ENCODE measurements around the gene ISG20.
A peak's percentile ranks its signal among the peaks of the same experiment; 100 is the strongest.

ISG20 gene

DNA sequence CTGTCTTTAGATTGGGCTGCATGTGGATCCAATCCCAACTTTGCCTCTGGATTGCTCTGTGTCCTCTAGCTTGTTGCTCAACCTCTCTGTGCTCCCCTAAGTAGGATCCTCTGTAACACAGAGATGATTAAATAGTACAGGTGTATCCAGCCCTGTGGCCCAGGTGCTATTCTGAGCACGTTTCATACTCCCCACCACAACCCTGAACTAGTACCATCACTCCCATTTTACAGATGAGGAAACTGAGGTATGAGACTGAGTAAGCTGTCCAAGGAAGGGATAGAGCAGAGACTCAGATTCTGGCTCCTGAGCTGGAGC is 7.2 kb downstream of the ISG20 start:
- DNase-seq (ENCODE audit: low read depth) = no peak
- H3K4me3 ChIP-seq (ENCODE audit: control insufficient read depth, low read depth, low read length) = no peak overlapping the region
- TF ChIP-seq, protein P1, sequence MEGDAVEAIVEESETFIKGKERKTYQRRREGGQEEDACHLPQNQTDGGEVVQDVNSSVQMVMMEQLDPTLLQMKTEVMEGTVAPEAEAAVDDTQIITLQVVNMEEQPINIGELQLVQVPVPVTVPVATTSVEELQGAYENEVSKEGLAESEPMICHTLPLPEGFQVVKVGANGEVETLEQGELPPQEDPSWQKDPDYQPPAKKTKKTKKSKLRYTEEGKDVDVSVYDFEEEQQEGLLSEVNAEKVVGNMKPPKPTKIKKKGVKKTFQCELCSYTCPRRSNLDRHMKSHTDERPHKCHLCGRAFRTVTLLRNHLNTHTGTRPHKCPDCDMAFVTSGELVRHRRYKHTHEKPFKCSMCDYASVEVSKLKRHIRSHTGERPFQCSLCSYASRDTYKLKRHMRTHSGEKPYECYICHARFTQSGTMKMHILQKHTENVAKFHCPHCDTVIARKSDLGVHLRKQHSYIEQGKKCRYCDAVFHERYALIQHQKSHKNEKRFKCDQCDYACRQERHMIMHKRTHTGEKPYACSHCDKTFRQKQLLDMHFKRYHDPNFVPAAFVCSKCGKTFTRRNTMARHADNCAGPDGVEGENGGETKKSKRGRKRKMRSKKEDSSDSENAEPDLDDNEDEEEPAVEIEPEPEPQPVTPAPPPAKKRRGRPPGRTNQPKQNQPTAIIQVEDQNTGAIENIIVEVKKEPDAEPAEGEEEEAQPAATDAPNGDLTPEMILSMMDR (IDR thresholded peaks at IDR 0.05; ENCODE audit: control insufficient read depth, insufficient read depth, low read depth, low read length, missing control alignments) = no peak

DNA sequence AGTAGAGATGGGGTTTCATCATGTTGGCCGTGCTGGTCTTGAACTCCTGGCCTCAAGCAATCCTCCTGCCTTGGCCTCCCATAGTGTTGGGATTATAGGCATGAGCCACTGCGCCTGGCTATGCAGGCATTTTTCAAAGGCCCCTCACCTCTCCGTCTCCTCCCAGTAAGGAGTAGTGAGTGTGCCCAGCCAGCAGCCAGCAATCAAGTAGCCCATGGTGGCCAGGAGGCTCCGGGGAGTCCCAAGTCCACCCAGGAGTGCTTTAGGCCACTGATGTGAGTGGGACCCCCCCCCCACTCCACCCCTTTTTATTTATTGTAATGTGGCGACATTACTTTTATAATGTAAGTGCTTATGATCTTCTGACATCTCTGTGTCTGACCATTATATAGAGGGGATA is 8.1 kb downstream of the ISG20 start:
- DNase-seq (ENCODE audit: low read depth) = no peak
- no peak overlapping the region for H3K4me3 ChIP-seq (ENCODE audit: control insufficient read depth, low read depth, low read length)
- TF ChIP-seq, protein P1 (IDR thresholded peaks at IDR 0.05; ENCODE audit: control insufficient read depth, insufficient read depth, low read depth, low read length, missing control alignments) = no peak

DNA sequence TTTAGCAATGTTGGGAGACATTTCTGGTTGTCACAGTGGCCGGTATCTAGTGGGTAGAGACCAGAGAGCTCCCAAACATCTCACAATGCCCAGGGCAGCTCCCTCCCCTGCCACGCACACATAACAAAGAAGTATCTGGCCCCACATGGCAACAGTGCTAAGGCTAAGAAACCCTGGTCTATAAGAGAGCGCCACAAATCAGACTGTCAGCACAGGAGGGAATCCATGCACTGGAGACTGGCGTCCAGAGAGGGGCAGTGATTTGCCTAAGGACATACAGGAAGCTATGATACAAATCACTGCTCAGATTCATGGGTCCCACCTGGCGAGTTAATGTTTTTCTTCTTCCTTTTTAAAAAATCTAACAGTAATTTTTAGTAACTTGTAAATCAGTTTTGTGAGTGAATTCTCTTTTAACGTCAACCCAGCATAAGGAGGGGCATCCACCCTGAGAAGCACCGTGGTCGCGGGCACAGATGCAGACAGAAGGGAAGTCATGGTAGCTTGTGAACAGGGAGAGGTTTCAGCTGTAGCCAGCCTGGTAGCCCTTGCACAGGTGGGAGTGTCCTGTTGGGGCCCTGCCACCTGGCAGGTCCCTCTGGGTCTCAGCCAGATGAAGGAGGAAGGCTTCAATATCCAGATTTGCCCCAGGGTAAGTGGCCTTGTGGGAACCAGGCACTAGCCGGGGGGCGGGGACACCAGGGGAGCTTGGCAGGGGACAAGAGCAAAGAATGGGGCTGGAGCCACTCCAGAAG is 8.7 kb downstream of the ISG20 start:
- DNase-seq (ENCODE audit: low read depth) = no peak
- no peak overlapping the region for H3K4me3 ChIP-seq (ENCODE audit: control insufficient read depth, low read depth, low read length)
- TF ChIP-seq, protein P1 (IDR thresholded peaks at IDR 0.05; ENCODE audit: control insufficient read depth, insufficient read depth, low read depth, low read length, missing control alignments) = no peak

DNA sequence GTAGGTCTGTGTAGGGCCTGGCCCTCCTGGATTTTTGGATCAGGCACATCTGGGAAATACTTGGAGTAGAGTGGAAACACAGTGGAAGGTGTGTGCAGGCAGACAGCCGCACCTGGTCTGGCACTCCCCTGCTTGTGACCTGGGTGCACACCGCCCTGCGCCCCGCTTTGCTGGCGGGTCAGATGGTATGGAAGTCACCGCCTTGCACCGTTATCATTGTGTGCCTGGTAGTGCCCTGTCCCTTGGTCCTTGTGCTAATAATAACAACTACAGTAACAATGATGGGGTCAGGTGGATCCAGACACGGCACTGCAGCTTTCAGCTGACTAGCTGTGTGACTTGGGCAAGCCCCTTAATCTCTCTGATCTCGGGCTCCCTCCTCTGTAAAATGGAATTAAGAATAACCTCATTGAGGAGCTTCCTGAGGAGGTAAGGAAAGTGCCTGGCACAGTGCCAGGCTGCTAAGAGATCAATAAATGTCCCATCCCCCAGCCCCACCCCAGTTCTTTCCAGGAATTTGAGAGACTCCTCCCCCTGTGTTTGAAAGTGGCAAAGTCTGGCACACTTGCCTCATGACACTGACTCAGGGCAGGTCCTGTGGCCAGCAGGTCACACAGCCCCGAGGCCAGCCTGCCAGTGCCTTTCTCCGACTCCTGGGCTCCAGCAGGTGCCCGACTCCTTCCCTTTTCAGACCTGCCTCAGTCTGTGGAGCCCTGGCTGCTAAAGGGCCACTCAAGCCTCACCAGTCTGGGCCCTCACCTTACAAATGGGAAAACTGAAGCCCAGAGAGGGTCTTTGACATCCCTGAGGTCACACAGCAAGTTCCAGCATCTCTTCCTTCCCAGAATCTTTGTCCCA is 9.8 kb downstream of the ISG20 start:
- TF ChIP-seq, protein P1 (IDR thresholded peaks at IDR 0.05; ENCODE audit: control insufficient read depth, insufficient read depth, low read depth, low read length, missing control alignments) = no peak
- DNase-seq (ENCODE audit: low read depth) = no peak
- no peak overlapping the region for H3K4me3 ChIP-seq (ENCODE audit: control insufficient read depth, low read depth, low read length)

DNA sequence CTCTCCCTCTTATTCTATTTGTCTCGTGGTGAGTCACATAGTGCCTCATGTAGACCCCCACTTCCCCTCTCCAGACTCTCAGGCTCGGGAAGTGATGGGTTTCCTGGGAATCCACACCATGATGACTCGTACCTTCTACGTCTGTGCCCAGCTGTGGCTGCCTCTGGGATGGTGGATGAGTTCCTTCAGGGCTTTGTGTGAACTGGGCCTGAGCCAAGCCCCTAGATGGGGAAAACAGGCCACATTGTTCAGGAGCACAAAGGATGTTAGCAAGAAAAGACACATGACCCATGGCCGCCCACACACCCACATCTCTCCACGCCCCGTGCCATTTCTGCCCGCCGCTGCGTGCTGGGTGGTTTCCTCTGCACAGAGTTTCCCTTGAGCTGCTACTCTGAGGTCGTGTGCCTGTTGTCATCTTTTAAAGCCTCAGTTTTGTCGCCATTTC is 10.5 kb downstream of the ISG20 start:
- TF ChIP-seq, protein P1 (IDR thresholded peaks at IDR 0.05; ENCODE audit: control insufficient read depth, insufficient read depth, low read depth, low read length, missing control alignments) = no peak
- peak; percentile 46 for DNase-seq (ENCODE audit: low read depth)
- H3K4me3 ChIP-seq (ENCODE audit: control insufficient read depth, low read depth, low read length) = no peak overlapping the region

DNA sequence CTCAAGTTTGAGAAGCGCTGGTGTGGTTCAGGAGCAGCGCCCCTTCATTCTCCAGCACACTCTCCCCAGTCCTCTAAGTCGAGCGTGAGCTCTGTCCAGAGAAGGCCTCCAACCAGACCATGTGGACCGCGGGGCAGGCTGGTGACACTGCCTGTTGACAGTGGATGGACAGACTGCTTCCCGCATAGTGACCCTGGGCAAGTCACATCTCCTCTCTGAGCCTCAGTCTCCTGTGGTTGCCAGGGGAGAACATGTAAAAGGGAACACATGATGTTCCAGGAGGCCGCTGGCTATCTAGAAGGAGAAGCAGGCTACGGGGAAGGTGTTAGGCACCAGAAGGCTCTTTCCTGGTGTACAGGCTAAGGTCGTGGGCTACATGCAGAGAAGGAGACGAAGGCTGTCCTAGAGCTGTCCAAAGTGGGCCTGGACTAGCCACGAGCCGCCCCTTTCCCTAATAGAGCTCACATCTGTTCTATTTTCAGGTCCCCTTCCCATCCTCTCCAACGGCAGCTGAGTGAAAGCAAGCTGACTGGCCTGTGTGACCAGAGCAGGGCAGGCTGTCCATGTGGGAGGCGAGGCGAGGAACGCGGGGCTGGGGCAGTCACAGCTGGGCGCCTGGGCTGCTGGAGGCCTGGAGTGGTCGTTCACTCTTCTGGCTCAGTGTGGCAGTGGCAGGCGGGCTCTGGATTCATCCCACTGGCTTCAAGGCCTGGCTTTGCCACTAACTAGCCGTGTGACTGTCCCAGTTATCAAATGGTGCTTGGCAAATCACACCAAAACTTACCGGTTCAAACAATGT is 11.1 kb downstream of the ISG20 start:
- no peak overlapping the region for H3K4me3 ChIP-seq (ENCODE audit: control insufficient read depth, low read depth, low read length)
- TF ChIP-seq, protein P1 (IDR thresholded peaks at IDR 0.05; ENCODE audit: control insufficient read depth, insufficient read depth, low read depth, low read length, missing control alignments) = no peak
- DNase-seq (ENCODE audit: low read depth) = no peak
